Adrenal gland (tissue), 5 donors: ENCODE data around the gene WIPI1.

ENCODE experiments used
- POLR2A ChIP-seq, 2 donors: fragments of 450-650 bp; IDR thresholded peaks; one replicate each; pipeline ENCODE4 v1.6.1; 2017; ENCODE audit warnings: antibody characterized with exemption in 2 of 2, mild to moderate bottlenecking in 2 of 2, moderate library complexity in 1 of 2
- TF ChIP-seq, protein P1 (sequence below), 6 experiments: fragments of 450-650 bp in 4 of 6; fragments of 200-600 bp in 2 of 6; sonication (generic) in 1 of 6; IDR thresholded peaks; 1 replicate in 5 of 6; 2 replicates in 1 of 6; pipeline versions ENCODE4 v1.5.1 to v1.8.0; 2016 to 2021; ENCODE audit warnings: antibody characterized with exemption in 6 of 6, mild to moderate bottlenecking in 2 of 6, moderate library complexity in 1 of 6
- donor health status: DM: no; HTN: no; CAD: no.

DNA sequence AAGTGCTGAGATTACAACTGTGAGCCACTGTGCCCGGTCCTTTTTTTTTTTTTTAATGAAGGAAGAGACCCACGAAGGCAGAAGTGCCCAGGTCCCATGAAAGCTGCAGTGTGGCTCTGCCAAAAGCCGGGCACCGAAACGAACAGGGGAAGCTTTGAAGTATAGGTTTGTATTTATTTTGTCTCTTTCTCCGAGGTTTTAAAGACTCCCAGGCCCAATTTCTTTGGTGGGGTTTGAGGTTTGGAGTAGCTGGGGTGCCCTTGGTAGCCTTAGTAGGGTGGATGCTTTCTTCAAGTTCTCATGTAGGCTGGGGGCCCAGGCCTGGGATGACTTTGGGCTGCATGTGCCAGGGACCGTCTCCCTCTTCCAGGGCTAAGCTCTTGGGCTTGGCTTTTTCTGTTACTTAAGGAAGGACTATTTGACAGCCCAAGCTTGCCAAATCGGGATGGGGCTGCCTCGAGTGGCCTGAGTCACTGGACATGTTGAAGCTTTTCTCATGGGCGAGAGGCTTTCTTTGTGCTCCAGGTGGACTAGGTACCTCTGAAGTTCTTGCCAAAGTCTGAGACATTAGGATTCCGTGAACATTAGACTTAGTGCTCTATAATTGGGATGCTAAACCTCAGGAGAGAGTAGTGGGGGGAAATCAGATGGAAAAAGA lies 66.3 kb downstream of the WIPI1 start:
- no peak for TF ChIP-seq POLR2A (IDR thresholded peaks at IDR 0.05)
- TF ChIP-seq, protein P1, sequence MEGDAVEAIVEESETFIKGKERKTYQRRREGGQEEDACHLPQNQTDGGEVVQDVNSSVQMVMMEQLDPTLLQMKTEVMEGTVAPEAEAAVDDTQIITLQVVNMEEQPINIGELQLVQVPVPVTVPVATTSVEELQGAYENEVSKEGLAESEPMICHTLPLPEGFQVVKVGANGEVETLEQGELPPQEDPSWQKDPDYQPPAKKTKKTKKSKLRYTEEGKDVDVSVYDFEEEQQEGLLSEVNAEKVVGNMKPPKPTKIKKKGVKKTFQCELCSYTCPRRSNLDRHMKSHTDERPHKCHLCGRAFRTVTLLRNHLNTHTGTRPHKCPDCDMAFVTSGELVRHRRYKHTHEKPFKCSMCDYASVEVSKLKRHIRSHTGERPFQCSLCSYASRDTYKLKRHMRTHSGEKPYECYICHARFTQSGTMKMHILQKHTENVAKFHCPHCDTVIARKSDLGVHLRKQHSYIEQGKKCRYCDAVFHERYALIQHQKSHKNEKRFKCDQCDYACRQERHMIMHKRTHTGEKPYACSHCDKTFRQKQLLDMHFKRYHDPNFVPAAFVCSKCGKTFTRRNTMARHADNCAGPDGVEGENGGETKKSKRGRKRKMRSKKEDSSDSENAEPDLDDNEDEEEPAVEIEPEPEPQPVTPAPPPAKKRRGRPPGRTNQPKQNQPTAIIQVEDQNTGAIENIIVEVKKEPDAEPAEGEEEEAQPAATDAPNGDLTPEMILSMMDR (IDR thresholded peaks at IDR 0.05), result no peak
